ENCODE data around the gene SYCE3. TPM values are rescaled to one million over a fixed set of nuclear protein-coding genes. Genes with fewer than 3 reads are reported as not detected.

Gene SYCE3
- total and polyA plus RNA-seq, 2 experiments from 2014 or later: not detected

- no peak for TF ChIP-seq ZNF331 (CRISPR knock-in tag; IDR thresholded peaks at IDR 0.05; ENCODE audit: low read depth)
- TF ChIP-seq REST (IDR thresholded peaks at IDR 0.05; ENCODE audit: unreplicated experiment): no peak
- no peak for TF ChIP-seq JUNB (IDR thresholded peaks at IDR 0.05; ENCODE audit: unreplicated experiment)
- TF ChIP-seq ETS1 (IDR thresholded peaks at IDR 0.05): no peak
- TF ChIP-seq EZH2 (IDR thresholded peaks at IDR 0.05; ENCODE audit: low read depth, unreplicated experiment): no peak
Observed at GRCh38 chr22:50522806-50523438, 39.8 kb downstream of the SYCE3 start (continued).

GRCh38 chr22:50522208-50522805 is 40.4 kb downstream of the SYCE3 start:
- H3K4me2 ChIP-seq: no peak overlapping the region
- H3K4me3 Mint-ChIP-seq: no peak overlapping the region
- no peak for DNase-seq (ENCODE audit: low spot score)
- H2AFZ ChIP-seq: no peak overlapping the region
- no peak for ATAC-seq
- no peak overlapping the region for H3K27ac Mint-ChIP-seq
- no peaks in the 10 kb centered on the region for H3K9me2 ChIP-seq (ENCODE audit: insufficient read depth)
- TF ChIP-seq CREB1 (CRISPR knock-in tag; IDR thresholded peaks at IDR 0.05; ENCODE audit: low read depth): no peak
- no peak for TF ChIP-seq ZNF331 (CRISPR knock-in tag; IDR thresholded peaks at IDR 0.05; ENCODE audit: low read depth)
- TF ChIP-seq EZH2phosphoT487 (IDR thresholded peaks at IDR 0.05; ENCODE audit: unreplicated experiment): no peak
- TF ChIP-seq NANOG (IDR thresholded peaks at IDR 0.05; ENCODE audit: borderline replicate concordance): no peak
- no peak for TF ChIP-seq POLR2AphosphoS5 (IDR thresholded peaks at IDR 0.05; ENCODE audit: low read depth)
- no peak for TF ChIP-seq ETS1 (IDR thresholded peaks at IDR 0.05)
- TF ChIP-seq REST (IDR thresholded peaks at IDR 0.05; ENCODE audit: unreplicated experiment): no peak
- no peak for TF ChIP-seq ZNF114 (CRISPR knock-in tag; IDR thresholded peaks at IDR 0.05)
- TF ChIP-seq STAT1 (IDR thresholded peaks at IDR 0.05; ENCODE audit: unreplicated experiment): no peak
- peaks cover 8% of the 10 kb centered on the region for H3K27me3 ChIP-seq (ENCODE audit: insufficient read depth)
- H3K79me2 ChIP-seq (replicated peaks; ENCODE audit: insufficient read depth): no peaks in the 10 kb centered on the region
- peaks cover 16% of the 10 kb centered on the region for H3K27me3 Mint-ChIP-seq (ENCODE audit: insufficient read depth, low read depth, poor library complexity)
- no peaks in the 10 kb centered on the region; the same call in 1 of the 2 replicates for H4K20me1 ChIP-seq (replicated peaks; ENCODE audit: insufficient read depth)
- H3K4me1 ChIP-seq (ENCODE audit: insufficient read depth): no peaks in the 10 kb centered on the region; the same call in 1 of the 2 replicates
- H3K27ac ChIP-seq (ENCODE audit: low read depth): no peak overlapping the region
- H3K4me3 ChIP-seq: no peak overlapping the region
- peaks cover 4% of the 10 kb centered on the region for H3F3A ChIP-seq (replicated peaks; ENCODE audit: low read depth)
- H3K36me3 Mint-ChIP-seq (ENCODE audit: low read depth): peaks cover 22% of the 10 kb centered on the region
- peaks cover 11% of the 10 kb centered on the region for H3K4me1 Mint-ChIP-seq
- peaks cover 4% of the 10 kb centered on the region; the same call in 1 of the 3 replicates for H3K9me3 Mint-ChIP-seq
- no peaks in the 10 kb centered on the region; the same call in 1 of the 2 replicates for H3K36me3 ChIP-seq (ENCODE audit: insufficient read depth)

Measured in GM23338 (cell line).